Endothelial cell of umbilical vein (primary cell): ENCODE results near the gene SLC12A8.

Experiments
- MYC ChIP-seq: IDR thresholded peaks from one replicate; pipeline ENCODE4 v1.6.1; 2011; ENCODE audit warnings: mild to moderate bottlenecking, low read depth, low read length
- TF ChIP-seq, protein P1 (sequence below), 2 donors: IDR thresholded peaks; 1 replicate in 1 of 2; 2 replicates in 1 of 2; pipeline ENCODE4 v1.5.1; 2011; ENCODE audit warnings: low read length in 2 of 2, mild to moderate bottlenecking in 2 of 2, moderate library complexity in 2 of 2, control low read depth in 1 of 2, inconsistent platforms in 1 of 2, low read depth in 1 of 2; ENCODE audit not compliant: insufficient read depth in 1 of 2; ENCODE audit errors: extremely low read depth in 1 of 2

DNA sequence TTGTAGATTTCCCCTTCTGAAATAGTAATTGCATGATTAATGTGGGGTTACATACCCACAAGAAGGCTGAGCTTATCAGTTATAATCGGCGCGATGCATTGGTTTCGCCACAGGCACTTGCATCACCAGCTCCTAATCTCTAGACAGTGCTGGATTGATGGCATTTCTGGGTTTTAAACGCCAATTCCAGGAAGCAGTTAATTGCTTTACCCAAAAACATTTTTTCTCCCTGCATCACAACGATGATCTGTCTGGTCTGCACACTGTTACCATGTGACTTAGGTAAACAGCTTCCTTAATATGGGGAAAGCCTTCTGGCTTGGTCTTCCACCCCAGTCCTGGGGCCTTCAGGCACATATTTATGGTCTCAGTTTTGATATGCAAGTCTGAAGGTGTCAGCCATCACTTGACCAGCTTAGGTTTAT lies 86.7 kb downstream of the SLC12A8 start:
- TF ChIP-seq, protein P1, sequence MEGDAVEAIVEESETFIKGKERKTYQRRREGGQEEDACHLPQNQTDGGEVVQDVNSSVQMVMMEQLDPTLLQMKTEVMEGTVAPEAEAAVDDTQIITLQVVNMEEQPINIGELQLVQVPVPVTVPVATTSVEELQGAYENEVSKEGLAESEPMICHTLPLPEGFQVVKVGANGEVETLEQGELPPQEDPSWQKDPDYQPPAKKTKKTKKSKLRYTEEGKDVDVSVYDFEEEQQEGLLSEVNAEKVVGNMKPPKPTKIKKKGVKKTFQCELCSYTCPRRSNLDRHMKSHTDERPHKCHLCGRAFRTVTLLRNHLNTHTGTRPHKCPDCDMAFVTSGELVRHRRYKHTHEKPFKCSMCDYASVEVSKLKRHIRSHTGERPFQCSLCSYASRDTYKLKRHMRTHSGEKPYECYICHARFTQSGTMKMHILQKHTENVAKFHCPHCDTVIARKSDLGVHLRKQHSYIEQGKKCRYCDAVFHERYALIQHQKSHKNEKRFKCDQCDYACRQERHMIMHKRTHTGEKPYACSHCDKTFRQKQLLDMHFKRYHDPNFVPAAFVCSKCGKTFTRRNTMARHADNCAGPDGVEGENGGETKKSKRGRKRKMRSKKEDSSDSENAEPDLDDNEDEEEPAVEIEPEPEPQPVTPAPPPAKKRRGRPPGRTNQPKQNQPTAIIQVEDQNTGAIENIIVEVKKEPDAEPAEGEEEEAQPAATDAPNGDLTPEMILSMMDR (IDR thresholded peaks at IDR 0.05; ENCODE audit: extremely low read depth in 1 of 2, insufficient read depth in 1 of 2, low read depth in 1 of 2, low read length in 2 of 2), result no peak
- TF ChIP-seq MYC, result no peak
